HS-5 (cell line): Measurements from ENCODE around the gene ZNF215.
A peak's percentile ranks its signal among the peaks of the same experiment; 100 is the strongest.
"Not testable (repeated sequence)": the region's sequence is repeated elsewhere in the genome, so short reads cannot be mapped to it uniquely, and the experiment has no call there.

Experiments used
- DNase-seq: peaks from one replicate; pipeline ENCODE4 v3.0.0-alpha.2; 2012; ENCODE audit warnings: low read depth

The ZNF215 gene

GRCh38 chr11:6926208-6927029, at the start of gene ZNF215:
TSS of gene ZNF215 (plus strand) at chr11:6926426. CDS start at chr11:6932273, 5,847 bp downstream.
- DNase-seq = peak; percentile 74

- DNase-seq = no peak
Measured at GRCh38 chr11:6876914-6877313, 49.3 kb upstream of the ZNF215 start.

GRCh38 chr11:6882751-6883150, 43.5 kb upstream of the ZNF215 start:
- DNase-seq = no peak

GRCh38 chr11:6887711-6888110, 38.5 kb upstream of the ZNF215 start:
- DNase-seq = not testable (repeated sequence)

GRCh38 chr11:6888830-6889229, 37.4 kb upstream of the ZNF215 start:
- DNase-seq = no peak

GRCh38 chr11:6889835-6890234, 36.4 kb upstream of the ZNF215 start:
- DNase-seq = no peak

- DNase-seq = no peak
Measured at GRCh38 chr11:6892400-6892799, 33.8 kb upstream of the ZNF215 start, which contains the start of gene OR2D2. TSS of gene OR2D2 (minus strand) at chr11:6892500. CDS start at chr11:6892500, 0 bp downstream.

- no peak for DNase-seq
Measured at GRCh38 chr11:6894097-6894496, 32.1 kb upstream of the ZNF215 start.

- no peak for DNase-seq
Measured at GRCh38 chr11:6895010-6895409, 31.2 kb upstream of the ZNF215 start.

- no peak for DNase-seq
Measured at GRCh38 chr11:6898911-6899310, 27.3 kb upstream of the ZNF215 start.

GRCh38 chr11:6900327-6900999, 25.8 kb upstream of the ZNF215 start:
- DNase-seq = peak; percentile 26

GRCh38 chr11:6904804-6905203, 21.4 kb upstream of the ZNF215 start:
- DNase-seq = not testable (repeated sequence)

- no peak for DNase-seq
Measured at GRCh38 chr11:6911378-6911777, 14.8 kb upstream of the ZNF215 start.

GRCh38 chr11:6911948-6912347, 14.3 kb upstream of the ZNF215 start:
- DNase-seq = peak; percentile 20

GRCh38 chr11:6919698-6920097, 6.5 kb upstream of the ZNF215 start:
- DNase-seq = no peak

- DNase-seq = no peak
Measured at GRCh38 chr11:6920702-6921101, 5.5 kb upstream of the ZNF215 start, which contains the start of gene OR2D3. TSS of gene OR2D3 (plus strand) at chr11:6921002. CDS start at chr11:6921002, 0 bp downstream.

- no peak for DNase-seq
Measured at GRCh38 chr11:6925007-6925577, 1.1 kb upstream of the ZNF215 start.

- DNase-seq = no peak
Measured at GRCh38 chr11:6925636-6926207, 504 bp upstream of the ZNF215 start.

GRCh38 chr11:6927030-6927617, 898 bp downstream of the ZNF215 start:
- no peak for DNase-seq

- DNase-seq = no peak
Measured at GRCh38 chr11:6928916-6929315, 2.7 kb downstream of the ZNF215 start.

- no peak for DNase-seq
Measured at GRCh38 chr11:6931146-6931713, 5.0 kb downstream of the ZNF215 start.

GRCh38 chr11:6932145-6932544, 5.9 kb downstream of the ZNF215 start:
- no peak for DNase-seq
